Measurements from ENCODE around the gene PEF1.

The PEF1 gene

GRCh38 chr1:31689379-31689778 lies 44.7 kb upstream of the PEF1 start:
- TF ChIP-seq CTCF (IDR thresholded peaks at IDR 0.05; ENCODE audit: extremely low read depth, insufficient read depth, missing control alignments): no peak
- in situ Hi-C loops (cut with MboI; ENCODE audit: low pct_unique_long_range_greater_than_20kb, low sequenced_read_pairs, unreplicated experiment): no loop called here
- no peak for DNase-seq (ENCODE audit: low spot score)

GRCh38 chr1:31688233-31688918 lies 43.7 kb upstream of the PEF1 start:
- DNase-seq (ENCODE audit: low spot score): no peak
- no peak for TF ChIP-seq CTCF (IDR thresholded peaks at IDR 0.05; ENCODE audit: extremely low read depth, insufficient read depth, missing control alignments)
- in situ Hi-C loops (cut with MboI; ENCODE audit: low pct_unique_long_range_greater_than_20kb, low sequenced_read_pairs, unreplicated experiment): no loop called here

GRCh38 chr1:31687601-31688000 lies 42.9 kb upstream of the PEF1 start:
- in situ Hi-C loops (cut with MboI; ENCODE audit: low pct_unique_long_range_greater_than_20kb, low sequenced_read_pairs, unreplicated experiment): no loop called here
- no peak for DNase-seq (ENCODE audit: low spot score)
- TF ChIP-seq CTCF (IDR thresholded peaks at IDR 0.05; ENCODE audit: extremely low read depth, insufficient read depth, missing control alignments): no peak

DNA sequence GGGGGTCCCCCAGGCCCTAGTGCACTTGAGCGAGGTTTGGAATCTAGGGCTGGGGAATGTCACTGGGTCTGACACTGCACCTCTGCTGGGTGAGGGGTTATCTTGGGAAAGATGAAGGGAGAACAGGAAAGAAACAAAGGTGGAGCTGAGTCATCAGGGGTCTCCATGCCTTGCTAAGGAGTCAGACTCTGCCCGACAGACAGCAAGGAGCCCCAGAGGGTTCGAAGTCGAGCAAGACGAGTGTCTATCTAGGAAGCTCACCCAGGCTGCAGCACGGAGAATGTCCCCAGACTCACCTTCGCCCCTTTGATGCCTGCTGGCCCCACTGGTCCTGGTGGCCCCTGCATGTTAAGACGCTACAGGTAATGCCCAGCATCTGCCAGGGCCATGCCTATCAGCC lies 41.1 kb upstream of the PEF1 start:
- in situ Hi-C loops (cut with MboI; ENCODE audit: low pct_unique_long_range_greater_than_20kb, low sequenced_read_pairs, unreplicated experiment): no loop called here
- TF ChIP-seq CTCF (IDR thresholded peaks at IDR 0.05; ENCODE audit: extremely low read depth, insufficient read depth, missing control alignments): no peak
- DNase-seq (ENCODE audit: low spot score): no peak

GRCh38 chr1:31683997-31684396 lies 39.3 kb upstream of the PEF1 start:
- TF ChIP-seq CTCF (IDR thresholded peaks at IDR 0.05; ENCODE audit: extremely low read depth, insufficient read depth, missing control alignments): peak; percentile 46
- no peak for DNase-seq (ENCODE audit: low spot score)
- in situ Hi-C loops (cut with MboI; ENCODE audit: low pct_unique_long_range_greater_than_20kb, low sequenced_read_pairs, unreplicated experiment): no loop called here

- DNase-seq (ENCODE audit: low spot score): no peak
- no peak for TF ChIP-seq CTCF (IDR thresholded peaks at IDR 0.05; ENCODE audit: extremely low read depth, insufficient read depth, missing control alignments)
- in situ Hi-C loops (cut with MboI; ENCODE audit: low pct_unique_long_range_greater_than_20kb, low sequenced_read_pairs, unreplicated experiment): no loop called here
Measured at GRCh38 chr1:31681415-31681814, 36.7 kb upstream of the PEF1 start.
